ENCODE results near the gene KMT2D.

KMT2D gene

GRCh38 chr12:49049566-49050224, 10.9 kb downstream of the KMT2D start:
- Mint-ChIP-seq H3K4me3 (no peak overlapping the region), H3K27ac (no peak overlapping the region), H3K27me3 (no peaks in the 10 kb centered on the region), H3K4me1 (peaks cover 11% of the 10 kb centered on the region), H3K9me3 (no peaks in the 10 kb centered on the region)
- DNase-seq (no peak), ATAC-seq (no peak)

- H3K27me3 Mint-ChIP-seq, result no peaks in the 10 kb centered on the region
- H3K9me3 Mint-ChIP-seq, result no peaks in the 10 kb centered on the region
- H3K4me3 Mint-ChIP-seq, result no peak overlapping the region
- peak overlapping the region in 1 of 2 donors; percentile 91 for H3K27ac Mint-ChIP-seq
- H3K4me1 Mint-ChIP-seq, result peaks cover 15% of the 10 kb centered on the region
- DNase-seq (no peak), ATAC-seq (no peak)
Observed at GRCh38 chr12:49048953-49049352, 11.6 kb downstream of the KMT2D start.

- no peaks in the 10 kb centered on the region for H3K27me3 Mint-ChIP-seq
- peak overlapping the region in 1 of 2 donors; percentile 59 for H3K27ac Mint-ChIP-seq
- H3K4me1 Mint-ChIP-seq, result peaks cover 15% of the 10 kb centered on the region
- no peaks in the 10 kb centered on the region for H3K9me3 Mint-ChIP-seq
- no peak overlapping the region for H3K4me3 Mint-ChIP-seq
- ATAC-seq (no peak), DNase-seq (no peak)
Observed at GRCh38 chr12:49046129-49046895, 14.3 kb downstream of the KMT2D start.

GRCh38 chr12:49044660-49045059, 15.9 kb downstream of the KMT2D start:
- peaks cover 10% of the 10 kb centered on the region for H3K4me1 Mint-ChIP-seq
- no peaks in the 10 kb centered on the region for H3K9me3 Mint-ChIP-seq
- H3K27ac Mint-ChIP-seq, result peak overlapping the region in 1 of 2 donors; percentile 29
- DNase-seq, result no peak
- no peak overlapping the region for H3K4me3 Mint-ChIP-seq
- no peak for ATAC-seq
- no peaks in the 10 kb centered on the region for H3K27me3 Mint-ChIP-seq

GRCh38 chr12:49043856-49044258, 16.7 kb downstream of the KMT2D start:
- no peak overlapping the region for H3K4me3 Mint-ChIP-seq
- H3K27me3 Mint-ChIP-seq, result no peaks in the 10 kb centered on the region
- no peaks in the 10 kb centered on the region for H3K9me3 Mint-ChIP-seq
- H3K27ac Mint-ChIP-seq, result peak overlapping the region in 1 of 2 donors; percentile 27
- H3K4me1 Mint-ChIP-seq, result peaks cover 10% of the 10 kb centered on the region
- ATAC-seq, result peak; percentile 83
- DNase-seq, result peak; percentile 63 to 69

- peaks cover 10% of the 10 kb centered on the region for H3K4me1 Mint-ChIP-seq
- H3K9me3 Mint-ChIP-seq, result no peaks in the 10 kb centered on the region
- no peaks in the 10 kb centered on the region for H3K27me3 Mint-ChIP-seq
- no peak overlapping the region for H3K4me3 Mint-ChIP-seq
- ATAC-seq, result no peak
- H3K27ac Mint-ChIP-seq, result no peak overlapping the region
- no peak for DNase-seq
Observed at GRCh38 chr12:49043241-49043640, 17.4 kb downstream of the KMT2D start.

GRCh38 chr12:49041881-49042484, 18.6 kb downstream of the KMT2D start:
- Mint-ChIP-seq H3K27me3 (no peaks in the 10 kb centered on the region), H3K4me3 (no peak overlapping the region), H3K4me1 (peaks cover 10% of the 10 kb centered on the region), H3K27ac (peak overlapping the region; percentile 90 to 94), H3K9me3 (no peaks in the 10 kb centered on the region)
- DNase-seq (no peak), ATAC-seq (no peak)

- Mint-ChIP-seq H3K27me3 (no peaks in the 10 kb centered on the region), H3K27ac (no peak overlapping the region), H3K4me1 (peaks cover 10% of the 10 kb centered on the region), H3K4me3 (no peak overlapping the region), H3K9me3 (no peaks in the 10 kb centered on the region)
- ATAC-seq (peak; percentile 31), DNase-seq (no peak)
Observed at GRCh38 chr12:49041036-49041880, 19.3 kb downstream of the KMT2D start.

- ATAC-seq (no peak), DNase-seq (no peak)
- Mint-ChIP-seq H3K9me3 (no peaks in the 10 kb centered on the region), H3K4me3 (no peak overlapping the region), H3K27me3 (no peaks in the 10 kb centered on the region), H3K27ac (peak overlapping the region; percentile 61 to 81), H3K4me1 (peaks cover 10% of the 10 kb centered on the region)
Observed at GRCh38 chr12:49040364-49040855, 20.2 kb downstream of the KMT2D start.

- no peak for DNase-seq
- Mint-ChIP-seq H3K27me3 (no peaks in the 10 kb centered on the region), H3K4me1 (peaks cover 8% of the 10 kb centered on the region), H3K9me3 (no peaks in the 10 kb centered on the region), H3K4me3 (no peak overlapping the region), H3K27ac (peak overlapping the region; percentile 61 to 81)
- ATAC-seq, result no peak
Observed at GRCh38 chr12:49039421-49040363, 20.9 kb downstream of the KMT2D start.

GRCh38 chr12:49038291-49038955, 22.2 kb downstream of the KMT2D start:
- Mint-ChIP-seq H3K4me1 (no peaks in the 10 kb centered on the region), H3K27me3 (no peaks in the 10 kb centered on the region), H3K27ac (peak overlapping the region in 1 of 2 donors; percentile 91), H3K4me3 (no peak overlapping the region), H3K9me3 (no peaks in the 10 kb centered on the region)
- ATAC-seq (no peak), DNase-seq (no peak)

- Mint-ChIP-seq H3K4me3 (no peak overlapping the region), H3K4me1 (no peaks in the 10 kb centered on the region), H3K27me3 (no peaks in the 10 kb centered on the region), H3K27ac (peak overlapping the region in 1 of 2 donors; percentile 91), H3K9me3 (no peaks in the 10 kb centered on the region)
- ATAC-seq (no peak), DNase-seq (no peak)
Observed at GRCh38 chr12:49037947-49038237, 22.7 kb downstream of the KMT2D start.

- Mint-ChIP-seq H3K27ac (peak overlapping the region in 1 of 2 donors; percentile 12), H3K9me3 (no peaks in the 10 kb centered on the region), H3K4me3 (no peak overlapping the region), H3K4me1 (no peaks in the 10 kb centered on the region), H3K27me3 (no peaks in the 10 kb centered on the region)
- ATAC-seq, result no peak
- DNase-seq, result no peak
Observed at GRCh38 chr12:49037111-49037946, 23.3 kb downstream of the KMT2D start.
